HG02798 (cell line): ENCODE measurements around the gene PRKCA.
"Not testable (repeated sequence)": the region's sequence is repeated elsewhere in the genome, so short reads cannot be mapped to it uniquely, and the experiment has no call there.

Source experiments
- ATAC-seq: cut with Tn5 transposase; IDR thresholded peaks from one replicate; pipeline ENCODE4 v1.9.1; 2021; ENCODE audit warnings: mild to moderate bottlenecking; ENCODE audit not compliant: unreplicated experiment, poor library complexity

The PRKCA gene

DNA sequence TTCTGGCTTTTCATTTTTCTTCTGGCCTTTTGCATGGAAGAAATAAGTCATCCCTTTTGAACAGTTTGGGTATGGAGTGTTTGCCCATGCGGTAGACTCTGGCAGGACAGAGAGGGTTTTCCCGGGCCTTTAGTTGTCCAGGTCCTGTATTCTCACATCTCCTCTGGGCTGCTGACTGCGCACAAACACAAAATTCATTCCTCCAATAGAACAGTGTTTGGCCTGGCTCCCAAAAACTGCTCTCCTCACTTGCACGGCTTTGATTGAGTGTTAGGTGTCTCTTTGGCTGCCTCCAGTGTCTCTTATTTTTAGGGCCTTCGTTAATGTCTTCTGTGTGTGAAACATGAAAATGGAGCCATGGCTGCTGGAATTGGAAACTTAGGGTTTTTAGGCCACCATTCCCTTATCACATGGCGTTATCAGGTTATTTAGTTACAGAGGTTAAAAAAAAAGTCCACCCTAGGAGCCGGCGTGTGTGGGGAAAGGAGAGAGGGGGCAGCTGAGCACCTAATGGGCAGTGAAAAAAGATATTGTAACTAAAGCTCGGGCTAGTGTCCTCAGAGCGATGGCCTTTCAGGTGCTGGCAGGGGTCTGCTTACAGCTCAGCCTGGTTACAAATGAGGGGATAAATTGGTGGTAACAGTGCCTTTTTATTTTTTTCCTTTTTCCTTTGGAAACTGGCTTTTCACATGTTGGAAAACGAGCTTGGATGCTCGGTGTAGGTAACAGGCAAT, 47.3 kb downstream of the PRKCA start:
- ATAC-seq, result no peak

DNA sequence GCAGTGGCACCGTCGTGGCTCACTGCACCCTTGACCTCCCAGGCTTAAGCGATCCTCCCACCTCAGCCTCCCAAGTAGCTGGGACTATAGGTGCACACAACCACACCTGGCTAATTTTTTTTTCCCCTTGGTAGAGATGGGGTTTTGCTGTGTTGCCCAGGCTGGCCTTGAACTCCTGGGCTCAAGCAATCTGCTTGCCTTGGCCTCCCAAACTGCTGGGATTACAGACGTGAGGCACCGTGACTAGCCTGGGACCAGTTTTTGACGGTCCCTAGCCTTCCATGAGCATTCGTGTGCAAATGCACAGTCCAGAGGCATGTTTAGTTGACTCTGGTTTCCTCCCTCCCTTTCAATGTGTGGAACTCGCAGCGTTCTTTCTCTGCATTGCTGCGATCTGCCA, 48.2 kb downstream of the PRKCA start:
- ATAC-seq, result not testable (repeated sequence)

DNA sequence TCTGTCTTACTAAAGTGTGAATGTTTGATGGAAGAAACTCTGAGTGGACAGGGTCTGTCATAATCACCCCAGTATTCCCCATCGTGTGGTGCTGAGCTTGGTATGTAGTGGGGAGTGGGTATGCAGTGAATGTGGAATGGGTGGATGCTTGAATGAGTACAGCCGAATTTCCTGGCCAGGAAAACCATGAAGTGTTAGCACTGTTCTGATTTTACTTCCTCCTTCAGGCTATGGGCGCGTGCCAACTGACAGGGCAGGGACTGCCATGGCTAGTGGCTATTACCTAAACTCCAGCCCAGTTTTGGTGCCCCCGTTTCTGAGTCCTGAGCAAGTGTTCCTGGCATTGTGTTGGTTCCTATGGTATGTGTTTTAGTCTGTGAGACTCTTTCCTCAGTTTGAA, 48.6 kb downstream of the PRKCA start:
- ATAC-seq, result no peak

DNA sequence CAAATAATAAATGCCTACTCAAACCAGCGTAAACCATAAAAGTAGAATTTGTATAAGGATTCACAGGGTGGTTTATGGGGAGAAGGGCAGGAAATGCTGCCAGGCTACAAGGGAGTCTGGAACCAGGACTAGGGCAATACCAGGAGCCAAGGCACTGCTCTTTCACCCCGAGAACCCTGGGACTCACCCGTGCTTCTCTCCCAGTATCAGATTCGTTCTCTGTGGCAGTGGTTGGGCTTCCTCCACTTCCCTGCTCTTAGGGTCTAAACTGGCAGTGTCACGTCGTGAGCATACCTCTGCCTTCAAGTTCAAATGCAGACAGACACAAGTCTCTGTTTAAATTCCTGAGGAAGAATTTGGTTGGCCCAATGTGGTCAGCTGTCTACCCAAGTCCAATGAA, 49.3 kb downstream of the PRKCA start:
- no peak for ATAC-seq

- ATAC-seq, result no peak
Measured at GRCh38 chr17:66353937-66354401, 51.6 kb downstream of the PRKCA start.

- no peak for ATAC-seq
Measured at GRCh38 chr17:66354472-66354871, 52.1 kb downstream of the PRKCA start.

DNA sequence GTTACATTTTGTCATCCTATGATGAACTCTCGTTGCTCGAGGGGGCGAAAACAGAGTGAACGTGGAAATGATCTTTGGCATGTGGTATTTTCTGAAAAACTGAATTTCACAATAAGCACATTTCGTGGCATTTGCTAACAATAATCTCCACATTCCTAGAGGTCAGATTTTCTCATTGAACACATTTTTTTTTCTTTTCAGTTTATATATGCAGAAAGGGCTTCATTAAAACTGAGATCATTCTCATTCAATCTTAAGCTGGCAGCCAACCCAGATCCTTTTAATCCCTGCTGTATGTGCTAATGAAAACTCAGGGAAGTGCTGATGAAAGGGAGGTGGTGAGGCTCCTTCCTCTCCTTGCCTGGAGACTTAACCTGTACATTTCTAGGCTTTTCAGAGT, 52.6 kb downstream of the PRKCA start:
- no peak for ATAC-seq

GRCh38 chr17:66355510-66355909, 53.1 kb downstream of the PRKCA start:
- no peak for ATAC-seq

GRCh38 chr17:66357037-66357436, 54.6 kb downstream of the PRKCA start:
- no peak for ATAC-seq

- no peak for ATAC-seq
Measured at GRCh38 chr17:66359351-66359750, 56.9 kb downstream of the PRKCA start.

GRCh38 chr17:66360961-66361565, 58.6 kb downstream of the PRKCA start:
- not testable (repeated sequence) for ATAC-seq

DNA sequence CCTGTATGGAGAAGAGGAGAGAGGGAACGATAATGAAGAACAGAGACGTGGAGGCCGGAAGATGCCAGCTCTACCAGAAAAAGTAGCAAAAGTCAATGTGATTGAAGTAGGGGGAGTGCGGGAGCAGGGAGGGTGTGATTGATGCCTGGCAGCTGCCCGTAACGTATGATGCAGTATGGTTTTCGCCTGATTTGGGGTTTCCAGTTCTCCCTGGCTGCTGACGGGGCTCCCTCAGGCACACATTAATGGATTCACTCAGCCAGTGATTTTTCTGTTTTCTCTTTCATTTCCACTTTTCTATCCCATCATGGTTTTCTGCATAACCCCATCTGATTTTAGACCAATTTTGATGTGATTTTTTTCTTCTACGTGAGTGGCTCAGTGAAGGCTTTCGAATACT, 62.1 kb downstream of the PRKCA start:
- ATAC-seq, result no peak

- ATAC-seq, result no peak
Measured at GRCh38 chr17:66364990-66365490, 62.6 kb downstream of the PRKCA start.

DNA sequence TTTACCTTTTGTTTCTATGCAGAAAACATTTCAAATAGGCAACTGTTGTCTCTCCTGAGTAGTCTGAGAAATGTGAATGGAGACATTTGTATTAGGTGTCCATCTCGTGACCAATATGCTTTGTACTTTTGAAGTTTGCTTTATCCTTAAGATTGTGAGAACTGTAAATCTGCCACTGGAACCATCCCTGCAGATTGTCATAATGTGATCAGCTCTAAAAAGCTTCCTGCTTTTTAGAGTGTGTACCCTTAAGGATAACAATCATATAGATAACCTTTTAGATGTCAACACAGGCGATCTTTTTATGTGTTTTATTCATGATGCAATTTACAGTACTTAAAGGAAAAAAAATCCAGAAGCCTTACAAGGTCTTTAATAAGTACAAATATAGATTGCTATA, 63.5 kb downstream of the PRKCA start:
- no peak for ATAC-seq

DNA sequence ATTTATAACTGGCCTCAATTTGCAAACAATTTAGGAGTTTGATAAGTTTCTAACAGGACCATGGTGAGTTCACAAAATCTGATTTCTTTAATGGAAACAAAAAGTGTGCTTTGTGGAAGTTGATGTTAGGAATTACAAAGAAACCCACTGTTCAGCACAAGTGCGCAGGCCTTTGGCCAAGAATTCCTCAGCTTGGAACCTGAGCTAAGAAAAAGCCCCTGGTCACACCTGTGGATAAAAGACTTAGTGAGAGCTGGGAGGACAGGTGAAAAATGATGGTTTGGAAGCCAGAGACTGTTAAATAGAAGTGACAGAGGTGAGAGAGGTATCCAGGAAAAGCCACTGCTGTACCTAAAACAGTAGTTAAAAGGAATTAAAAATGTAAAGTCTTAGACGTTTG, 64.7 kb downstream of the PRKCA start:
- no peak for ATAC-seq

DNA sequence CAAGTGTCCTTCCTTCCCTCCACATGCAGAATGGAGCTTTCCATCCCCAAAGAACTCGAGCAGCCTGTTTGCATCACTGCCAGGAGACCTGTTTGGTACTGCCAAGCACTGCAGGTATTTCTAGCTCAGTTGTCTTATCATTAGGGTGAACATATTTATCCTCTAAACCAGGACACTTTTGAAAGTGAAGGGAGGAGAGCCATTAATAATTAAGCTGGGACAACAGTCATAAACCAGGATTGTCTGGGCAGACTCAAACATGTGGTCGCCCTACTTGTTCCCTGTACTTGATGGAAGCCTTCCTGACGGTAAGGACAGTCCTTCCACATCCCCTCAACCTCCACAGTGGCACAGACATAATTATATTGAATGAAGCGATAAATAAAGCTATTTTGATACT, 67.4 kb downstream of the PRKCA start:
- ATAC-seq, result no peak

DNA sequence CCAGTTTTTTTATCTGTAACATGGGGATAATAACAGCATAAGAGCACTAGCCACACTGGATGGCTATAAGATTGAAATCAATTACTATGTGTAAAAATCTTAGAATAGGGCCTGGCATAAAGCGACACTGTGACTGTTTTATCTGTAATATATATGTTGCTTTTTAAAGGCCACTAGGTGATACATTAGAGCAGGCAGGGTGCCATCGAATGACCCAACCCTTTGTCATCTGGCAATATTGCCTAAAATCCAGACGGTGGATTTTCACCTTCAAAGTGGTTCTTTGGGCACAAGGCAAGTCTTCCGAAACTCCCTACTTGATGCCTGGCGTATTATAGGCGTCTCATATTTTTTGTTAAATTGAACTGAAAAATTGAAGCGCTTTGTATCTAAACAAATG, 69.1 kb downstream of the PRKCA start:
- ATAC-seq, result no peak

- no peak for ATAC-seq
Measured at GRCh38 chr17:66372182-66372581, 69.8 kb downstream of the PRKCA start.

DNA sequence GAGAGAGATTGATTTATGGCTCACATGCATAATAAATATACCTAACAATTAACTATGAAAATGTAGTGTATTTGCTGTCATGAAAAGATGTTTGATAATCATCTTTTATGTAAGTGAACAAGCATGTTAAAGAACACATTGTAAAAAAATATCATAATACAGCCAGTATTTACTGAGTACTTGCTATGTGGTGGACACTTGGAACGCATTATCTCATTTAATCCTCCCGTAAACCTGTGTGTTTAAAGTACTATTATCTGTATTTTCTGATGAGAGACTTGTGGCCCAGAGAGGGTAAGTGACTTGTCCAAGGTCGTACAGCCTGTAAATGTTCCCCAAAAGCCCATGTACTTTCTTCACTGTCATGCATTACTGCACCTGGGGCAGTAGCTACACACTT, 70.7 kb downstream of the PRKCA start:
- ATAC-seq, result no peak

DNA sequence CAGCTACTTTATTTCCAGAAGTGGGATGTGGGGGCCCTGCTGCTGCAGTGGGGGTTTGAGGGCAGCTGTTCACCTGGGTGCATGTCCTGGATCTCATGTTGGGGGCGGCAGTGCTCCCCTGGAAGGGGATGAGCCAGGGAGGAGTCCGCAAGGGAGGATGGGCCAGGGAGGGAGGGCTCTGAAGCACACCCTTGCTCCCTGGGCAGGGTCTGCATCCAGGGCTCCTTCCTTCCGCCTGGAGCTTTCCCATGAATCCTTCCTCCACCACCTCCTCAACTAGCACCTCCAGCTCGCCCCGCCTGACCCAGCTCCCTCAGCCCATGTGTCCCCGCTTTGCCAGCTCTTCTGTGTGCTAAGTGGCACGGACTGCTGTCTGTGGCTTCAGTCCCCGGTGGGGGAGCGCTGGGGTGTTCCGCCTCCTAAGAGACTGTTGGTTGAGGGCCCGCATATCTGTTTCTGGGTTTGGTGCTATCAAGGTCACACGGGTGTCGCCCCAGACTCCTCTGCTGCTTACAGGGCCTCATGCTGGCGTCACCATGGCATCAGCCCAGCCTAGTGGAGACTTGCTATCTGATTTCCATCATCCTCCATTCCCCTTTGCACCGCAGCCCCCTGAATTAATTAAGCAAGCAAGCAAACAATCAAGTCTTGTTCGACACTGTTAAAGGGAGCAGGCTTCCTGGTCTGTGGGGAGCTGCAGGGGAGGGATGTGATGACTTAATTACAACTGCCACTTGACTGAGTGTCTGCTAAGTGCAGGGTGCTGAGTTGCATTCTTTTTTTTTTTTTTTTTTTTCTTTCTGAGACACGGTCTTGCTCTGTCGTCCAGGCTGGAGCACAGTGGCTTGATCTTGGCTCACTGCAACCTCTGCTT, 71.8 kb downstream of the PRKCA start:
- ATAC-seq, result no peak

GRCh38 chr17:66375121-66375520, 72.7 kb downstream of the PRKCA start:
- no peak for ATAC-seq
